ENCODE measurements around the gene SPTLC3.

GRCh38 chr20:13002251-13002650 lies 6.5 kb upstream of the SPTLC3 start:
- no peak for TF ChIP-seq CTCF (conservative IDR thresholded peaks at IDR 0.05 in 1 of 2, IDR thresholded peaks at IDR 0.05 in 1 of 2; ENCODE audit: low read depth in 1 of 2, low read length in 2 of 2)
- TF ChIP-seq EZH2 (IDR thresholded peaks at IDR 0.05; ENCODE audit: low read length, missing control alignments): no peak

All from fibroblast of lung (primary cell).